ENCODE measurements around the gene NRP1.
A peak's percentile ranks its signal among the peaks of the same experiment; 100 is the strongest.
"Not testable (repeated sequence)": the region's sequence is repeated elsewhere in the genome, so short reads cannot be mapped to it uniquely, and the experiment has no call there.

The NRP1 gene

DNA sequence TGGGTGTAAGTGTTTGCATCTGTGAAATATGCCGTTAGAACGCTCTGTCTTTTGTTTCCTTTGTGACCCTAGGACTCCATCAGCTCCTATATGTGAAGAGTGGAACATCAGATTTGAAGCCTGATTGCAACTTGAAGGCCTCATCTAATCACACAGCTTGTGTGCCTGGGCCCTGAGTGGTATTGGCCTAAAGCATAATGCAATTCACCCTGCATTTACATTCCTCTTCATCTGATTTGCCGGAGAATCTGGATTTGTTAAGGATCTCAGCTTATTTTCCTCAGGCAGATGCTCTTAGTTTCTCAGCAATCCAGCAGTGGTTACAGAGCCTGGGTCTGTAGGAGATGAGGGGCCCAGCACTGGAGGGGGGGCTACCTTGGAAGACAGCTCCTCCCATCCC, 193.2 kb downstream of the NRP1 start:
- no peak for TF ChIP-seq CTCF (IDR thresholded peaks at IDR 0.05; ENCODE audit: insufficient read depth, low read depth, low read length, missing control alignments)
- no peak for DNase-seq (ENCODE audit: low read depth)
- no peak overlapping the region for H3K4me3 ChIP-seq (ENCODE audit: low read length)

DNA sequence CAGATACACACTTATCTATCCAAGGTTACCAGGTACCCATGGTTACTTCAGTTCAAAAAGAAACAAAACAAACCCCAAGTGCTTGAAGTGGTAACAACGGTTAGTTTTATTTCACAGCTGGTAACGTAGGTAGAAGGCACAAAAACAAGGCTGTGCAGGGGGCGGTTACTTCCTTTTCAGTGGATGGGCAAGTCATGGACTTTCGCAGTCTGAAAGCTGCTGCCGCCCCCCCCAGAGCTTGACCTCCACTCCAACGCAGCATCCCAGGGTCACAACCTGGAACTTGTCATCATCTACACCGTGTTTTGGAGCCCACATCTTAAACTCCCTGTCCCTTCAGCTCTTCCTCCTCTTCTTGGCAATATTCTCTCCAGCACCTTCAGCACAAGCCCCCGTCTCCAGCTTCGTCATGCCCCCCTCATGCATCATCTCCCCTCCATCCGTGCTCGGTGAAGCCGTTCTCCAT, 195.3 kb downstream of the NRP1 start:
- no peak for TF ChIP-seq CTCF (IDR thresholded peaks at IDR 0.05; ENCODE audit: insufficient read depth, low read depth, low read length, missing control alignments)
- no peak overlapping the region for H3K4me3 ChIP-seq (ENCODE audit: low read length)
- no peak for DNase-seq (ENCODE audit: low read depth)

DNA sequence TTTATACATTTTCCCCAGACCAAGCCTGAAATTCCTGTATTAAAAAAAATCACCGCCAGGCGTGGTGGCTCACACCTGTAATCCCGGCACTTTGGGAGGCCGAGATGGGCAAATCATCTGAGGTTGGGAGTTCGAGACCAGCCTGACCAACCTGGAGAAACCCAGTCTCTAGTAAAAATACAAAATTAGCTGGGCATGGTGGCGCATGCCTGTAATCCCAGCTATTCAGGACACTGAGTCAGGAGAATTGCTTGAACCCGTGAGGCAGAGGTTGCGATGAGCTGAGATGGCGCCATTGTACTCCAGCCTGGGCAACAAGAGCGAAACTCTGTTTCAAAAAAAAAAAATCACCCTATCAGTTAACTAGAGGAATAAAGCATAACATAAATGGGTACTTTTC, 195.8 kb downstream of the NRP1 start:
- not testable (repeated sequence) for H3K4me3 ChIP-seq (ENCODE audit: low read length); DNase-seq (ENCODE audit: low read depth)

DNA sequence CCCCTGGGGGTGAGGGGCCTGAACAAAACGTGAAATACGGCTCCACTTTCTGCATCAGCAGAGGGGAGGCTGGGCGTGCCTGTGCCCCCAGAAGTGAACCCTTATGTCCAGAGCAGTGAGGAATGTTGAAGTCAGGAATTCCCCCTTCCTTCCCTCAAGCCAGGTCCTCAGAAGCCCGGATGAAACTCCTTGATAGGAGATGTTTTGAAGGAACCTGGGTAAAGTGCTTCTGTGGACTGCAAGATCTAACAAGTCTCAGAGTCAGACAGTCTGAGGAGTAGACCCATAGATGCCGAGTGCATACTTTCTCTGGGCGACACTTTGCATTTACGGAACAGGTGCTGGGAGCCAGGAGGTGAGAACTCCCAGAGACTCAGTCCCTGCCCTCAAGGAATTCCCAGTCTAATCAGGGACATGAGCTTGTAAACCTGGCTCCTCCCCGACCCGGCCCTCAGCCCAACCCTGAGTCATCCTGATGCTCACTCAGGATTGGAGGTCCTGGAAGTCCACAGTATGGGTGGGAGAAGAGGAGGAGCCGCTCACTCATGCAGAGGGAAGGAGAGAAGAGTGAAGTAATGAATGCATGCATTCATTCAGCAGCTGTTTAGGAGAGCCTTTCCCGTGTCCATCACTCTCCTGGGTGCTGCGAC, 197.0 kb downstream of the NRP1 start:
- no peak overlapping the region for H3K4me3 ChIP-seq (ENCODE audit: low read length)
- no peak for DNase-seq (ENCODE audit: low read depth)
- TF ChIP-seq CTCF (IDR thresholded peaks at IDR 0.05; ENCODE audit: insufficient read depth, low read depth, low read length, missing control alignments) = no peak

- TF ChIP-seq CTCF (IDR thresholded peaks at IDR 0.05; ENCODE audit: insufficient read depth, low read depth, low read length, missing control alignments) = no peak
- H3K4me3 ChIP-seq (ENCODE audit: low read length) = no peak overlapping the region
- peak; percentile 89 for DNase-seq (ENCODE audit: low read depth)
Measured at GRCh38 chr10:33136781-33137180, 197.7 kb downstream of the NRP1 start.

DNA sequence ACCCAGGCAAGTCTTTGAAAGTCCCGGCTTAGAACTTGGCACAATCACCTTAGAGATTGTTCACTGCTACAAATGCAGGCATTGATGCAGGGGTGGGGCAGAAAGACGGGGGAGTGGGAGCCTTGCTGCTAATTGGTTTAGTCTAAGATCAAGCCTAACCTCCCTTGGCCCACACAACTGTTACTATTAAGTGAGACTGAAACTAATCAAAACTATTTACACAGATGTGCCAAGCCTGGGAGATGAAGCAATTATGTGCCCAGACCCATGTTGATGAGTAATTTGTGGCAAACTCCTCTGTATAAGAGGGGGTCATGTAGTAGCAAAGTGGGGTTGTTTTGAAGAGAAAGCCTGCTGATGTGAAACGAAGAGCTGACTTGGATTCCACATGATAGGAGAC, 198.2 kb downstream of the NRP1 start:
- TF ChIP-seq CTCF (IDR thresholded peaks at IDR 0.05; ENCODE audit: insufficient read depth, low read depth, low read length, missing control alignments) = no peak
- DNase-seq (ENCODE audit: low read depth) = peak; percentile 87
- no peak overlapping the region for H3K4me3 ChIP-seq (ENCODE audit: low read length)

DNA sequence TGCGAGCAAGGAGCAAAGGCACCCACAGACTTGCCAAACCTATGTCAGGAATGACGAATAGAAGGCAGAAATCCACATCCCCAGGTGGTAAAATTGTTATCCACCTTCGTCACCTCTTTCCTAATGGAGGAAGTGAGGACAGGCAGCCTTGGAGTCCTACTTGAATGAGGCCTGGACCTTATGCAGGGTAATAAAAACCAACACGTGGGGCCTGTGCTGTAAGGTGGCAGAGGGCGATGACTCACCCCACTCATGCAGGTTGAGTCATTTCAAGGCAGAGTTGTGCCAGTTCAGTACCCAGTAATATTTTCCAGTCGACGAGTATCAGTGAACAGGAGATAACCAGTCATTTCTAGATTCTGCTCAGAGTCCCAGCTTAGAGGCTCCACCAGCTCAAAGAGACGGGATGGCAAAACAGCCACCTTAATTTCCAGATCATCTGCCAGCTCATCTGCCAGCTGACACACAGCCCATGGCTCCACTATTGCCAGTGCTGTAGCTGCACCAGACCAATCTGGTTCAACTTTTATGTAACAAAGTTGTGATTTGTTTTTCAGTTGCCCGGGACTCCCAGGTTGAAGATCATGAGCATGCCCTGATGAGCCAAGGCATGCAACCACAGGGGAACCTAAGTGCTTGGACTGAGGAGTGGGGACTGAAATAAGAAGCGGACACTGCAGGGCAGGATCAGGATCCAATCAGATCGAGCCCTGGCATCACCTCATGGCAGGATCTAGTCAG, 200.3 kb downstream of the NRP1 start:
- TF ChIP-seq CTCF (IDR thresholded peaks at IDR 0.05; ENCODE audit: insufficient read depth, low read depth, low read length, missing control alignments) = no peak
- no peak overlapping the region for H3K4me3 ChIP-seq (ENCODE audit: low read length)
- peak; percentile 100 for DNase-seq (ENCODE audit: low read depth)
